Smooth muscle cell of bladder (primary cell): Measurements from ENCODE around the gene IZUMO2. TPM values are rescaled to one million over a fixed set of nuclear protein-coding genes. Genes with fewer than 3 reads are reported as not detected.

ENCODE experiments used
- total RNA-seq: library from RNA; depleted of rRNA; stranded (reverse); fragments of >200 nt; gene quantifications from 2 replicates; pipeline ENCODE4 v1.2.3, GENCODE V29; 2014

IZUMO2 gene
- total RNA-seq: not detected in 2 replicates

DNA sequence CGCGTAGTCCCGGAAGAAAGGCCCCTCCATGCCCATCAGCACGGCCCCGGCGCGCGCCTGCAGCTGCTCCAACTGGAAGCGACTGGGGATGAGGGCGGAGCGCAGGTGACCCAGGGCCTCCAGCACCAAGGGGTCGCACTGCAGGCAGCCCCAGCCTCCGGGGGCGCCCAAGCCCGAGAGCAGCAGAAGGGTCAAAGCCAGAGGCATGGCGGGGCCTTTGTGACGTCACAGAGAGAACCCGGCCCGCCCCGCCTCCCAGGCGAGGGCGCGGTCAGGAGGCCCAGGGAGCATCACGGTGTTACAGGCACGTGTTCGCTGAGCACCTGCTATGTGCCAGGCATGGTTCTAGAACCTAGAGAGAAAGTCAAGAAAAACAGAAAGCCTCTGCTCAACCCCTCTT lies at the start of gene IZUMO2:
Gene IZUMO2 (minus strand): TSS at position 294 of the 400 bp plus-strand sequence. CDS start 87 bp downstream, at position 207.

DNA sequence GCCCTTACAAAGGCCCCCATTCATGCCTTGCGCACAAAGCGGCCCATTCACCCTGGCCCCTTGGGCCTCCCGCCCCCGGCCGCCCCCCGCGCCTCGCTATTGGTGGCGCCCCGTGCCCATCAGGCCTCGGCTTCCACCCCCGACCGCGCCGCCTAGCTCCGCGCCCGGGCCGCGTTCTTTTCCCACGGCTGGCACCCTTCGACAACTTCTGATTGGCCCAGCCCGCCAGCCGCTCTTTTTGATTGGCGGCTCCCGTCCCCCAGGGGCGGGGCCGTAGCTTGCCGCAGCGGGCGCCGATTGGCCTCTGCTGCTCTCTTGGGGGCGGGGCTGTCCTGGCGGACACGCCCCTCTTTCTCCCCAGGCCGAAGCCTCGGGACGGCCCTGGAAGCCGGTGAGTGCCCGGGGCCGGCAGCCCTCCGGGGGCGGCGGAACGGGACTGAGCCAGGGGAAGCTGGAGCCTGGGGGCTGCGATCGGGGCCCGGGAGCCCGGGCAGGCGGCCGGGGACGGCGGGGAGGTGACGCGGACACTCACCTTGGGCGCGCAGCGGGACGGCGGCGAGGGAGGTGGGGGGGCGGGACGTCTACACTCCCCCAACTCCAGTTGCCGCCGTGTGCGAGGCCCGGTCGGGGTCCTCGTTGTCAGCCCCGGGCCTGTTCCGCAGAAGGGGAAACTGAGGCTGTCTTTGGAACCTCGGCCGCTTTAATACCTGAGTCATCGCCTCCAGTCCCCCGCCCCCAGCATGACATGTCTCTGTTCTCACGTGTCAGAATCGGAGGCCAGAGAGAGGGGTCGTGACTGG lies 40.4 kb upstream of the IZUMO2 start, which contains the start of gene MYH14:
Gene MYH14 (plus strand): TSS at position 342 of the 800 bp plus-strand sequence. CDS start 6,744 bp downstream, outside the sequence.

Other genes with a start within 250 kb of the IZUMO2 start
- gene ATF5, start 234.1 kb downstream of the IZUMO2 start, total RNA-seq: 15.5 and 16.3 TPM in 2 replicates
- 7.1 and 13.4 TPM in 2 replicates for gene NUP62, start 233.8 kb downstream of the IZUMO2 start, total RNA-seq
- gene SIGLEC11, start 202.1 kb downstream of the IZUMO2 start, total RNA-seq: not detected in 2 replicates
- gene VRK3, start 137.9 kb downstream of the IZUMO2 start, total RNA-seq: 19.3 TPM in 2 replicates
- 4.6 and 5.2 TPM in 2 replicates for gene ZNF473, start 137.3 kb downstream of the IZUMO2 start, total RNA-seq
- gene MYH14, start 40.3 kb upstream of the IZUMO2 start, total RNA-seq: under 0.01 TPM in 1 of 2 replicates, not detected in the other
- 0.09 TPM in 1 of 2 replicates, not detected in the other for gene KCNC3, start 166.1 kb upstream of the IZUMO2 start, total RNA-seq
- gene NAPSA, start 202.4 kb upstream of the IZUMO2 start, total RNA-seq: under 0.01 and 0.18 TPM in 2 replicates
- 79.9 and 95.2 TPM in 2 replicates for gene NR1H2, start 213.2 kb upstream of the IZUMO2 start, total RNA-seq
- 12.2 and 13.2 TPM in 2 replicates for gene POLD1, start 221.1 kb upstream of the IZUMO2 start, total RNA-seq